Measurements from ENCODE around the gene CTCF. TPM values are rescaled to one million over a fixed set of nuclear protein-coding genes. Genes with fewer than 3 reads are reported as not detected.

The CTCF gene
- total and polyA plus RNA-seq, 2 donors (not counting 1 experiment from before 2014, with no cell fraction given): 20.0 to 20.9 TPM

- Histone ChIP-seq H4K20me1 (ENCODE audit: control insufficient read depth, extremely low read depth, insufficient read depth, low read length) (no peaks in the 10 kb centered on the region), H3K36me3 (ENCODE audit: control insufficient read depth, insufficient read depth, low read length) (no peaks in the 10 kb centered on the region), H3K4me3 (replicated peaks in 1 of 4; ENCODE audit: control extremely low read depth in 1 of 4, insufficient read depth in 1 of 4, low read depth in 3 of 4, low read length in 4 of 4) (peak overlapping the region; percentile 68 to 76 (median 72)), H3K9me3 (ENCODE audit: control insufficient read depth, insufficient read depth, low read depth, low read length) (no peaks in the 10 kb centered on the region), H3K79me2 (ENCODE audit: control insufficient read depth, insufficient read depth, low read length) (peaks cover 34% of the 10 kb centered on the region), H3K4me2 (ENCODE audit: extremely low read depth, insufficient read depth, low read length) (peak overlapping the region; percentile 92), H3K4me1 (ENCODE audit: control insufficient read depth, extremely low read depth, insufficient read depth, low read length) (peaks cover 8% of the 10 kb centered on the region), H2AFZ (ENCODE audit: low read length) (peak overlapping the region; percentile 76), H3K9ac (ENCODE audit: insufficient read depth, low read length) (peak overlapping the region; percentile 58), H3K27ac (ENCODE audit: insufficient read depth, low read length) (peak overlapping the region; percentile 81), H3K27me3 (ENCODE audit: control insufficient read depth, insufficient read depth, low read length) (no peaks in the 10 kb centered on the region)
- no peak for TF ChIP-seq EZH2 (IDR thresholded peaks at IDR 0.05; ENCODE audit: low read length, missing control alignments)
- no peak for TF ChIP-seq CTCF (conservative IDR thresholded peaks at IDR 0.05 in 1 of 2, IDR thresholded peaks at IDR 0.05 in 1 of 2; ENCODE audit: low read depth in 1 of 2, low read length in 2 of 2)
- DNase-seq (ENCODE audit: low read depth in 2 of 2): no peak
Observed at GRCh38 chr16:67561501-67561823, 864 bp upstream of the CTCF start.

- TF ChIP-seq EZH2 (IDR thresholded peaks at IDR 0.05; ENCODE audit: low read length, missing control alignments) (no peak), CTCF (conservative IDR thresholded peaks at IDR 0.05 in 1 of 2, IDR thresholded peaks at IDR 0.05 in 1 of 2; ENCODE audit: low read depth in 1 of 2, low read length in 2 of 2) (no peak)
- Histone ChIP-seq H3K4me1 (ENCODE audit: control insufficient read depth, extremely low read depth, insufficient read depth, low read length) (peaks cover 8% of the 10 kb centered on the region), H3K27ac (ENCODE audit: insufficient read depth, low read length) (peak overlapping the region; percentile 81), H2AFZ (ENCODE audit: low read length) (peak overlapping the region; percentile 76), H3K4me2 (ENCODE audit: extremely low read depth, insufficient read depth, low read length) (peak overlapping the region; percentile 92), H3K9ac (ENCODE audit: insufficient read depth, low read length) (peak overlapping the region; percentile 90), H4K20me1 (ENCODE audit: control insufficient read depth, extremely low read depth, insufficient read depth, low read length) (no peaks in the 10 kb centered on the region), H3K9me3 (ENCODE audit: control insufficient read depth, insufficient read depth, low read depth, low read length) (no peaks in the 10 kb centered on the region), H3K79me2 (ENCODE audit: control insufficient read depth, insufficient read depth, low read length) (peaks cover 40% of the 10 kb centered on the region), H3K4me3 (replicated peaks in 1 of 4; ENCODE audit: control extremely low read depth in 1 of 4, insufficient read depth in 1 of 4, low read depth in 3 of 4, low read length in 4 of 4) (peak overlapping the region; percentile 68 to 76 (median 72)), H3K27me3 (ENCODE audit: control insufficient read depth, insufficient read depth, low read length) (no peaks in the 10 kb centered on the region), H3K36me3 (ENCODE audit: control insufficient read depth, insufficient read depth, low read length) (no peaks in the 10 kb centered on the region)
- peak; percentile 95 to 96 for DNase-seq (ENCODE audit: low read depth in 2 of 2)
Observed at GRCh38 chr16:67561824-67562525, 351 bp upstream of the CTCF start.

GRCh38 chr16:67562918-67563707 is 787 bp downstream of the CTCF start:
- Histone ChIP-seq H4K20me1 (ENCODE audit: control insufficient read depth, extremely low read depth, insufficient read depth, low read length) (no peaks in the 10 kb centered on the region), H3K4me1 (ENCODE audit: control insufficient read depth, extremely low read depth, insufficient read depth, low read length) (peaks cover 8% of the 10 kb centered on the region), H3K4me3 (replicated peaks in 1 of 4; ENCODE audit: control extremely low read depth in 1 of 4, insufficient read depth in 1 of 4, low read depth in 3 of 4, low read length in 4 of 4) (peak overlapping the region; percentile 70 to 96 (median 85)), H3K4me2 (ENCODE audit: extremely low read depth, insufficient read depth, low read length) (peak overlapping the region; percentile 68), H3K9me3 (ENCODE audit: control insufficient read depth, insufficient read depth, low read depth, low read length) (no peaks in the 10 kb centered on the region), H3K27me3 (ENCODE audit: control insufficient read depth, insufficient read depth, low read length) (no peaks in the 10 kb centered on the region), H3K9ac (ENCODE audit: insufficient read depth, low read length) (peak overlapping the region; percentile 99), H3K27ac (ENCODE audit: insufficient read depth, low read length) (peak overlapping the region; percentile 97), H3K79me2 (ENCODE audit: control insufficient read depth, insufficient read depth, low read length) (peaks cover 51% of the 10 kb centered on the region), H3K36me3 (ENCODE audit: control insufficient read depth, insufficient read depth, low read length) (no peaks in the 10 kb centered on the region), H2AFZ (ENCODE audit: low read length) (peak overlapping the region; percentile 39)
- DNase-seq (ENCODE audit: low read depth in 2 of 2): peak; percentile 38 to 57
- TF ChIP-seq EZH2 (IDR thresholded peaks at IDR 0.05; ENCODE audit: low read length, missing control alignments) (no peak), CTCF (conservative IDR thresholded peaks at IDR 0.05 in 1 of 2, IDR thresholded peaks at IDR 0.05 in 1 of 2; ENCODE audit: low read depth in 1 of 2, low read length in 2 of 2) (peak; percentile 5 to 18)
